Left lung (tissue), 10 donors: ENCODE results near the gene MMAB. TPM values are rescaled to one million over a fixed set of nuclear protein-coding genes. Genes with fewer than 3 reads are reported as not detected.

ENCODE experiments used
- ATAC-seq: fragments of 200-7000 bp; cut with Tn5 transposase; one replicate; pipeline ENCODE4 v1.9.1; 2020; ENCODE audit warnings: moderate library complexity
- DNase-seq, 4 donors: peaks; one replicate each; pipeline ENCODE4 v3.0.0-alpha.2; 2013 to 2020
- H3K27ac ChIP-seq, 2 donors: fragments of 200-600 bp; sonication (generic) in 1 of 2; one replicate each; pipeline versions ENCODE4 v1.5.0 to v1.8.0; 2020 to 2021
- H3K27me3 ChIP-seq, 2 donors: fragments of 200-600 bp; sonication (generic) in 1 of 2; one replicate each; pipeline versions ENCODE4 v1.5.0 to v1.8.0; 2020 to 2021
- H3K36me3 ChIP-seq, 2 donors: fragments of 200-600 bp; sonication (generic) in 1 of 2; one replicate each; pipeline versions ENCODE4 v1.5.0 to v1.8.0; 2020 to 2021
- H3K4me1 ChIP-seq, 2 donors: fragments of 200-600 bp; one replicate each; pipeline ENCODE4 v1.8.0; 2021
- H3K4me3 ChIP-seq, 2 donors: fragments of 200-600 bp; sonication (generic) in 1 of 2; one replicate each; pipeline versions ENCODE4 v1.5.0 to v1.8.0; 2020 to 2021; ENCODE audit warnings: mild to moderate bottlenecking in 1 of 2
- H3K9me3 ChIP-seq, 2 donors: fragments of 200-600 bp; sonication (generic) in 1 of 2; one replicate each; pipeline versions ENCODE4 v1.5.0 to v1.8.0; 2020 to 2021
- CTCF ChIP-seq, 2 donors: fragments of 200-600 bp; sonication (generic) in 1 of 2; IDR thresholded peaks; one replicate each; pipeline versions ENCODE4 v1.5.0 to v1.8.0; 2021; ENCODE audit warnings: antibody characterized with exemption in 2 of 2
- intact Hi-C, 2 donors: fragments of 100-400 bp; cut with DNase I; formaldehyde crosslinking; loops; one replicate each; pipeline versions ENCODE4 v1.11.2 to v1.14.2; 2022
- polyA plus RNA-seq, 6 donors: library from polyadenylated mRNA; unstranded; fragments of 120-200 nt; gene quantifications; one replicate each; pipeline ENCODE4 v1.2.1, GENCODE V29; 2013; ENCODE audit not compliant: insufficient read length in 6 of 6
- total RNA-seq, 2 donors: library from RNA; stranded (reverse); fragmentation: NEBNext Ultra II Directional; extraction: Animal tissue kit (Norgen Biotek cat#: 25700); gene quantifications; one replicate each; pipeline ENCODE4 v1.2.1, GENCODE V29; 2021
- donor health status: DM: no; HTN: yes; CAD: no.
- donor health status: DM: no; HTN: no; CAD: no.

Gene MMAB
- total and polyA plus RNA-seq, 8 donors: 24.9 to 76.1 (median 32.3) TPM

GRCh38 chr12:109550281-109550680, 23.0 kb downstream of the MMAB start:
- H3K4me3 ChIP-seq: no peak overlapping the region
- TF ChIP-seq CTCF (IDR thresholded peaks at IDR 0.05): no peak
- intact Hi-C loops: no loop called here

GRCh38 chr12:109549613-109550270, 23.6 kb downstream of the MMAB start:
- Histone ChIP-seq H3K27ac (no peak overlapping the region), H3K36me3 (no peaks in the 10 kb centered on the region), H3K4me1 (no peaks in the 10 kb centered on the region), H3K27me3 (peaks cover 0 to 57% of the 10 kb centered on the region in 2 donors), H3K9me3 (no peaks in the 10 kb centered on the region), H3K4me3 (no peak overlapping the region)
- ATAC-seq: no peak
- no peak for DNase-seq
- TF ChIP-seq CTCF (IDR thresholded peaks at IDR 0.05): no peak
- intact Hi-C loops: no loop called here

More at GRCh38 chr12:109550281-109550680, 23.0 kb downstream of the MMAB start:
- H3K27ac ChIP-seq: no peak overlapping the region
- ATAC-seq: no peak
- H3K4me1 ChIP-seq: no peaks in the 10 kb centered on the region
- H3K27me3 ChIP-seq: peaks cover 0 to 57% of the 10 kb centered on the region in 2 donors
- no peaks in the 10 kb centered on the region for H3K9me3 ChIP-seq
- no peak for DNase-seq
- H3K36me3 ChIP-seq: no peaks in the 10 kb centered on the region

GRCh38 chr12:109548258-109548657, 25.0 kb downstream of the MMAB start:
- no peaks in the 10 kb centered on the region for H3K36me3 ChIP-seq
- TF ChIP-seq CTCF (IDR thresholded peaks at IDR 0.05): no peak
- no peaks in the 10 kb centered on the region for H3K9me3 ChIP-seq
- intact Hi-C loops: no loop called here
- H3K4me1 ChIP-seq: no peaks in the 10 kb centered on the region
- no peak overlapping the region for H3K4me3 ChIP-seq
- no peak for ATAC-seq
- DNase-seq: peak in 1 of 4 donors; percentile 9
- no peak overlapping the region for H3K27ac ChIP-seq
- peaks cover 0 to 48% of the 10 kb centered on the region in 2 donors for H3K27me3 ChIP-seq

GRCh38 chr12:109547286-109547685, 26.0 kb downstream of the MMAB start:
- intact Hi-C loops: no loop called here
- Histone ChIP-seq H3K9me3 (no peaks in the 10 kb centered on the region), H3K4me1 (no peaks in the 10 kb centered on the region), H3K36me3 (no peaks in the 10 kb centered on the region), H3K27me3 (peaks cover 0 to 44% of the 10 kb centered on the region in 2 donors), H3K4me3 (no peak overlapping the region), H3K27ac (no peak overlapping the region)
- TF ChIP-seq CTCF (IDR thresholded peaks at IDR 0.05): no peak
- DNase-seq (peak in 1 of 4 donors; percentile 58), ATAC-seq (no peak)

GRCh38 chr12:109545826-109546225, 27.5 kb downstream of the MMAB start:
- TF ChIP-seq CTCF (IDR thresholded peaks at IDR 0.05): no peak

More at GRCh38 chr12:109545826-109546225, 27.5 kb downstream of the MMAB start:
- DNase-seq (peak in 1 of 4 donors; percentile 13), ATAC-seq (no peak)
- Histone ChIP-seq H3K4me1 (no peaks in the 10 kb centered on the region), H3K36me3 (no peaks in the 10 kb centered on the region), H3K27ac (no peak overlapping the region), H3K27me3 (peaks cover 0 to 38% of the 10 kb centered on the region in 2 donors), H3K4me3 (no peak overlapping the region), H3K9me3 (no peaks in the 10 kb centered on the region)
- intact Hi-C loops: no loop called here
